HCT116 (cell line): ENCODE measurements around the gene PITPNC1. TPM values are rescaled to one million over a fixed set of nuclear protein-coding genes. Genes with fewer than 3 reads are reported as not detected.

Experiments
- ATAC-seq: fragments of 200-7000 bp; cut with Tn5 transposase; 2 replicates; pipeline ENCODE4 v1.9.1; 2020; ENCODE audit warnings: mild to moderate bottlenecking, moderate library complexity
- BruUV-seq: library from RNA; stranded (reverse); fragments of 400-500 nt; replicated peaks from 2 replicates; lab custom pipeline; 2021; lab: Mats Ljungman, UMichigan
- CTCF ChIA-PET: fragments of 300-600 bp; sonication (Branson Sonifier 250); formaldehyde crosslinking; loops from one replicate; lab custom pipeline; 2021; ENCODE audit warnings: antibody characterized with exemption; lab: Charles Lee
- POLR2A ChIA-PET: fragments of 300-600, 350-600 bp; sonication (Branson Sonifier 250); formaldehyde crosslinking; loops from one replicate; lab custom pipeline; 2021; ENCODE audit warnings: antibody characterized with exemption; lab: Charles Lee
- RAD21 ChIA-PET, 2 experiments: fragments of 300-600 bp; sonication (Branson Sonifier 250); formaldehyde crosslinking; loops; one replicate each; lab custom pipeline; 2023; ENCODE audit warnings: low total read pairs in 2 of 2; ENCODE audit not compliant: uncharacterized antibody in 2 of 2, unreplicated experiment in 2 of 2, low non-redundant PET in 1 of 2; lab: Charles Lee
- DNase-seq: peaks from one replicate; pipeline ENCODE4 v3.0.0-alpha.2; 2010; ENCODE audit warnings: low read depth, low spot score
- H2AFZ ChIP-seq: fragments of 200-600 bp; shearing (Covaris generic), sonication (generic); 2 replicates; pipeline ENCODE4 v1.6.1; 2017; ENCODE audit warnings: low read depth, mixed run types, mixed read lengths, antibody characterized with exemption, low read length; ENCODE audit not compliant: poor library complexity, severe bottlenecking
- H3K27ac ChIP-seq: 2 replicates; pipeline ENCODE4 v1.5.1; 2012; ENCODE audit warnings: low read depth, low read length
- H3K27me3 ChIP-seq: fragments of 200-600 bp; sonication (generic); 2 replicates; pipeline ENCODE4 v1.6.1; 2016; ENCODE audit warnings: mixed run types, low read length, mixed read lengths; ENCODE audit not compliant: insufficient read depth
- H3K36me3 ChIP-seq, 2 experiments: fragments of 200-500 bp in 1 of 2; fragments of 200-600 bp in 1 of 2; sonication (Bioruptor generic) in 1 of 2; sonication (generic) in 1 of 2; 2 replicates each; pipeline versions ENCODE4 v1.5.1 to v1.6.1; 2014 to 2016; ENCODE audit warnings: low read length in 2 of 2, inconsistent platforms in 1 of 2, mixed read lengths in 1 of 2, mixed run types in 1 of 2; ENCODE audit not compliant: insufficient read depth in 2 of 2, control insufficient read depth in 1 of 2
- H3K4me1 ChIP-seq, 2 experiments: fragments of 200-600 bp in 1 of 2; sonication (generic) in 1 of 2; 2 replicates each; pipeline versions ENCODE4 v1.5.1 to v1.6.1; 2012 to 2017; ENCODE audit warnings: low read length in 2 of 2, inconsistent platforms in 1 of 2, mild to moderate bottlenecking in 1 of 2, mixed read lengths in 1 of 2, mixed run types in 1 of 2, moderate library complexity in 1 of 2; ENCODE audit not compliant: insufficient read depth in 2 of 2, control insufficient read depth in 1 of 2
- H3K4me2 ChIP-seq: fragments of 200-600 bp; sonication (generic); 2 replicates; pipeline ENCODE4 v1.6.1; 2017; ENCODE audit warnings: mixed run types, low read length, mixed read lengths
- H3K4me3 ChIP-seq, 2 experiments: fragments of 200-600 bp in 1 of 2; sonication (generic) in 1 of 2; replicated peaks in 1 of 2; 2 replicates each; pipeline ENCODE4 v1.5.1; 2011 to 2016; ENCODE audit warnings: low read length in 2 of 2, control low read depth in 1 of 2, low read depth in 1 of 2, mild to moderate bottlenecking in 1 of 2, mixed read lengths in 1 of 2, mixed run types in 1 of 2
- H3K79me2 ChIP-seq: fragments of 200-600 bp; sonication (generic); 2 replicates; pipeline ENCODE4 v1.6.1; 2017; ENCODE audit warnings: mild to moderate bottlenecking, mixed run types, low read length, moderate library complexity, mixed read lengths; ENCODE audit not compliant: insufficient read depth
- H3K9ac ChIP-seq: fragments of 200-600 bp; sonication (generic); 2 replicates; pipeline ENCODE4 v1.6.1; 2016; ENCODE audit warnings: low read length, mixed read lengths
- H3K9me2 ChIP-seq: fragments of 200-600 bp; sonication (generic), shearing (Covaris generic); 2 replicates; pipeline ENCODE4 v1.6.1; 2017; ENCODE audit warnings: mixed run types, mild to moderate bottlenecking, moderate library complexity; ENCODE audit not compliant: insufficient read depth
- H3K9me3 ChIP-seq, 2 experiments: fragments of 200-500 bp in 1 of 2; fragments of 200-600 bp in 1 of 2; sonication (Bioruptor generic) in 1 of 2; sonication (generic) in 1 of 2; 2 replicates each; pipeline ENCODE4 v1.6.1; 2014 to 2017; ENCODE audit warnings: low read length in 2 of 2, mixed read lengths in 2 of 2, inconsistent platforms in 1 of 2, low read depth in 1 of 2, mild to moderate bottlenecking in 1 of 2, mixed run types in 1 of 2, moderate library complexity in 1 of 2; ENCODE audit not compliant: control insufficient read depth in 1 of 2, insufficient read depth in 1 of 2
- H4K20me1 ChIP-seq: fragments of 200-600 bp; sonication (generic), shearing (Covaris generic); 2 replicates; pipeline ENCODE4 v1.6.1; 2017; ENCODE audit warnings: mixed run types, mild to moderate bottlenecking, moderate library complexity; ENCODE audit not compliant: insufficient read depth
- CTCF ChIP-seq, 3 experiments: fragments of 200-600 bp in 1 of 3; sonication (generic) in 1 of 3; IDR thresholded peaks in 2 of 3; conservative IDR thresholded peaks in 1 of 3; 2 replicates each; pipeline ENCODE4 v1.5.1; 2012 to 2017; ENCODE audit warnings: low read depth in 2 of 3, low read length in 2 of 3, antibody characterized with exemption in 1 of 3, borderline replicate concordance in 1 of 3, control low read depth in 1 of 3, mild to moderate bottlenecking in 1 of 3, mixed read lengths in 1 of 3, mixed run types in 1 of 3, moderate library complexity in 1 of 3; ENCODE audit not compliant: insufficient read depth in 1 of 3
- JUND ChIP-seq: IDR thresholded peaks from 2 replicates; pipeline ENCODE4 v1.6.1; 2012
- REST ChIP-seq: IDR thresholded peaks from 2 replicates; pipeline ENCODE4 v1.6.1; 2012; ENCODE audit warnings: low read depth
- ZNF274 ChIP-seq: fragments of 200-500 bp; sonication (Bioruptor generic); IDR thresholded peaks from 2 replicates; pipeline ENCODE4 v1.6.1; 2014; ENCODE audit warnings: mild to moderate bottlenecking, low read depth, low read length, inconsistent platforms
- intact Hi-C: fragments of 100-400 bp; cut with micrococcal nuclease; formaldehyde crosslinking; loops from 2 replicates; pipeline ENCODE4 v1.10.0; 2022
- total RNA-seq: library from RNA; stranded (reverse); gene quantifications from one replicate; pipeline ENCODE4 v1.2.1, GENCODE V29; 2021; ENCODE audit not compliant: unreplicated experiment

Gene PITPNC1
- total RNA-seq, 1 experiment from 2014 or later, result 41.9 TPM

DNA sequence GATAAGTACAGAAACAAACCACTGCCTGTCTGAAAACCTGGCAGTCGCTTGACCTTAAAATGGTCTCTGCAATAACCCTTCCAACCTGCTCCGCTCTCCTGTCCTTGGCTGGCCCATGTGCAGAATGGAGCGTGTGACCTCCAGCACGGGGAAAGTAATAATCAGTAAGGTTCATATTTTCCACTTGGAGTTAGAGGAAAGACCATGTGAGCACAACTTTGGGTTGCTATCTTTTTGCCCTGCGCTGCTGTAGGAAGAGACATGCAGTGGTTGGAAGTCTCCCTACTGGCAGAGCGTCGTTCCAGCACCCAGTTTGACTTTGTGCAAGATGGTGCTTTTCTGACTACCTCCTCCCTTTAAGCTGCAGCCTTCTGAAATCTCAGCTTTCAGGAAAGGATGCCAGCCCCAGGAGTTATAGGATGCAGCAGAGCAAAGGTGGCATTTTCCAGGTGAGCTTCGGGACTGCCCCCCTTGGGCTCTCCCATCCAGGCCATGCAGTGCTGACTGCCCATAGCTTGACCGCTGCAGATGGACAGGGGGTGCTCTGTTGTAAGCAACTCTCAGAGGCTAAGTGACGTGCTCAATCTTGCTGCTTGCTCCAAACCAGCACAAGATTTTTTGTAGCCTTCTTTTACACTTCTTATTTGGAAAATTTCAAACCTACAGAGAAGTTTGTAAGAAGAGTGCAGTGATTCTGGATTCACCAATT, 230.0 kb downstream of the PITPNC1 start:
- Histone ChIP-seq H3K27ac (no peak overlapping the region), H3K4me2 (no peak overlapping the region), H3K27me3 (no peaks in the 10 kb centered on the region), H4K20me1 (no peaks in the 10 kb centered on the region), H3K4me3 (no peak overlapping the region), H3K79me2 (no peaks in the 10 kb centered on the region), H3K9me2 (no peaks in the 10 kb centered on the region), H3K36me3 (no peaks in the 10 kb centered on the region), H3K4me1 (no peaks in the 10 kb centered on the region; a peak in 2 of 4 replicates), H3K9ac (no peak overlapping the region), H2AFZ (no peak overlapping the region), H3K9me3 (no peaks in the 10 kb centered on the region)
- ChIA-PET CTCF (no interaction called here), POLR2A (no interaction called here), RAD21 (no interaction called here)
- no peak for TF ChIP-seq ZNF274
- ATAC-seq (no peak), DNase-seq (no peak)
- no TSS peak for BruUV-seq
- intact Hi-C loops, result no loop called here

- Histone ChIP-seq H3K27me3 (no peaks in the 10 kb centered on the region), H3K27ac (no peak overlapping the region), H3K9me3 (no peaks in the 10 kb centered on the region), H3K79me2 (no peaks in the 10 kb centered on the region), H2AFZ (no peak overlapping the region), H3K9ac (no peak overlapping the region)
- POLR2A ChIA-PET, result no interaction called here
- 0 out of 2 replicates have a peak, but pooled peaks have one; percentile 14 for ATAC-seq
- BruUV-seq, result no TSS peak
- 0 out of 6 replicates have a peak, but pooled peaks of 1 of the 3 experiments have one; percentile 7 for TF ChIP-seq CTCF (IDR thresholded peaks at IDR 0.05 in 2 of 3, conservative IDR thresholded peaks at IDR 0.05 in 1 of 3; ENCODE audit: borderline replicate concordance in 1 of 3, insufficient read depth in 1 of 3, low read depth in 2 of 3, low read length in 2 of 3)
- no peak for TF ChIP-seq REST
- no peak for TF ChIP-seq JUND
- TF ChIP-seq, all 23 proteins: peak for 1
- ChIA-PET CTCF (no interaction called here), RAD21 (no interaction called here)
- Histone ChIP-seq H4K20me1 (no peaks in the 10 kb centered on the region), H3K4me3 (no peak overlapping the region), H3K4me1 (no peaks in the 10 kb centered on the region; a peak in 1 of 4 replicates), H3K4me2 (no peak overlapping the region), H3K36me3 (no peaks in the 10 kb centered on the region), H3K9me2 (no peaks in the 10 kb centered on the region)
- intact Hi-C loops, result no loop called here
- DNase-seq, result no peak
Observed at GRCh38 chr17:67610061-67610460, 233.0 kb downstream of the PITPNC1 start.
